Skeletal muscle satellite cell (primary cell): ENCODE measurements around the gene THAP7.
"Not testable (repeated sequence)": the region's sequence is repeated elsewhere in the genome, so short reads cannot be mapped to it uniquely, and the experiment has no call there.

Experiments used
- H3K27me3 ChIP-seq: 2 replicates; pipeline ENCODE4 v1.7.0; 2013; ENCODE audit warnings: low read length; ENCODE audit not compliant: control insufficient read depth, insufficient read depth
- H3K36me3 ChIP-seq: 2 replicates; pipeline ENCODE4 v1.7.0; 2013; ENCODE audit warnings: mild to moderate bottlenecking, control low read depth, low read length; ENCODE audit not compliant: insufficient read depth
- H3K4me1 ChIP-seq: 2 replicates; pipeline ENCODE4 v1.7.0; 2013; ENCODE audit warnings: low read length; ENCODE audit not compliant: control insufficient read depth, insufficient read depth
- H3K4me2 ChIP-seq: 2 replicates; pipeline ENCODE4 v1.7.0; 2013; ENCODE audit warnings: mild to moderate bottlenecking, low read length
- H3K4me3 ChIP-seq: 2 replicates; pipeline ENCODE4 v1.7.0; 2013; ENCODE audit warnings: low read length
- H3K9ac ChIP-seq: 2 replicates; pipeline ENCODE4 v1.7.0; 2013; ENCODE audit warnings: mild to moderate bottlenecking, low read depth, low read length, moderate library complexity
- H3K9me3 ChIP-seq: replicated peaks from 2 replicates; pipeline ENCODE4 v1.7.0; 2013; ENCODE audit warnings: mild to moderate bottlenecking, control low read depth, low read length

Gene THAP7

GRCh38 chr22:21041937-21042336 is 40.0 kb upstream of the THAP7 start:
- no peak overlapping the region for H3K4me2 ChIP-seq
- no peaks in the 10 kb centered on the region for H3K9me3 ChIP-seq
- no peaks in the 10 kb centered on the region for H3K36me3 ChIP-seq
- peaks cover 55% of the 10 kb centered on the region for H3K4me1 ChIP-seq
- no peak overlapping the region for H3K4me3 ChIP-seq
- no peak overlapping the region for H3K9ac ChIP-seq
- no peaks in the 10 kb centered on the region for H3K27me3 ChIP-seq

GRCh38 chr22:21039158-21039557 is 37.2 kb upstream of the THAP7 start:
- not testable (repeated sequence) for H3K4me2 ChIP-seq, H3K36me3 ChIP-seq, H3K9me3 ChIP-seq, H3K9ac ChIP-seq, H3K4me3 ChIP-seq, H3K27me3 ChIP-seq
- peaks cover 36% of the 10 kb centered on the region for H3K4me1 ChIP-seq

GRCh38 chr22:21038405-21038804 is 36.5 kb upstream of the THAP7 start:
- H3K4me2 ChIP-seq: no peak overlapping the region
- H3K4me3 ChIP-seq: no peak overlapping the region
- no peaks in the 10 kb centered on the region for H3K9me3 ChIP-seq
- H3K36me3 ChIP-seq: no peaks in the 10 kb centered on the region
- H3K27me3 ChIP-seq: peaks cover 7% of the 10 kb centered on the region
- H3K9ac ChIP-seq: no peak overlapping the region
- H3K4me1 ChIP-seq: peaks cover 29% of the 10 kb centered on the region

GRCh38 chr22:21034989-21035388 is 33.1 kb upstream of the THAP7 start:
- Histone ChIP-seq H3K4me1 (peaks cover 20% of the 10 kb centered on the region), H3K4me2 (no peak overlapping the region), H3K9ac (no peak overlapping the region), H3K9me3 (no peaks in the 10 kb centered on the region), H3K27me3 (peaks cover 38% of the 10 kb centered on the region), H3K36me3 (no peaks in the 10 kb centered on the region), H3K4me3 (no peak overlapping the region)

GRCh38 chr22:21033895-21034294 is 32.0 kb upstream of the THAP7 start:
- Histone ChIP-seq H3K4me1 (peaks cover 20% of the 10 kb centered on the region), H3K4me3 (no peak overlapping the region), H3K36me3 (no peaks in the 10 kb centered on the region), H3K27me3 (peaks cover 48% of the 10 kb centered on the region), H3K4me2 (no peak overlapping the region), H3K9ac (no peak overlapping the region), H3K9me3 (no peaks in the 10 kb centered on the region)

- Histone ChIP-seq H3K4me3 (no peak overlapping the region), H3K4me2 (no peak overlapping the region), H3K9ac (no peak overlapping the region), H3K36me3 (no peaks in the 10 kb centered on the region), H3K27me3 (peaks cover 54% of the 10 kb centered on the region), H3K4me1 (peaks cover 14% of the 10 kb centered on the region), H3K9me3 (no peaks in the 10 kb centered on the region)
These were observed 31.2 kb upstream of the THAP7 start for GRCh38 chr22:21032868-21033688.

GRCh38 chr22:21032037-21032867 is 30.3 kb upstream of the THAP7 start, which contains the start of gene SLC7A4:
SLC7A4 (minus strand) TSS chr22:21032561; CDS start chr22:21031812, 749 bp downstream.
- Histone ChIP-seq H3K4me1 (peaks cover 13% of the 10 kb centered on the region), H3K27me3 (peaks cover 55% of the 10 kb centered on the region)

GRCh38 chr22:21031545-21032036 is 29.7 kb upstream of the THAP7 start:
- H3K4me3 ChIP-seq: no peak overlapping the region
- H3K36me3 ChIP-seq: no peaks in the 10 kb centered on the region
- H3K4me2 ChIP-seq: no peak overlapping the region
- no peak overlapping the region for H3K9ac ChIP-seq
- no peaks in the 10 kb centered on the region for H3K9me3 ChIP-seq
- H3K4me1 ChIP-seq: peaks cover 15% of the 10 kb centered on the region
- peaks cover 57% of the 10 kb centered on the region for H3K27me3 ChIP-seq

More at GRCh38 chr22:21032037-21032867, 30.3 kb upstream of the THAP7 start, which contains the start of gene SLC7A4:
- H3K4me2 ChIP-seq: peak within 1 kb of the TSS; percentile 29
- no peak within 1 kb of the TSS for H3K4me3 ChIP-seq
- no peak within 1 kb of the TSS for H3K9ac ChIP-seq
- no peaks in the 10 kb centered on the region for H3K36me3 ChIP-seq
- H3K9me3 ChIP-seq: no peaks in the 10 kb centered on the region

GRCh38 chr22:21030621-21031544 is 29.0 kb upstream of the THAP7 start:
- Histone ChIP-seq H3K4me3 (no peak overlapping the region), H3K27me3 (peaks cover 63% of the 10 kb centered on the region), H3K36me3 (no peaks in the 10 kb centered on the region)

GRCh38 chr22:21030032-21030431 is 28.1 kb upstream of the THAP7 start:
- Histone ChIP-seq H3K4me3 (no peak overlapping the region), H3K9ac (no peak overlapping the region), H3K27me3 (peaks cover 67% of the 10 kb centered on the region)

More at GRCh38 chr22:21030621-21031544, 29.0 kb upstream of the THAP7 start:
- H3K4me1 ChIP-seq: peaks cover 15% of the 10 kb centered on the region
- H3K9me3 ChIP-seq: no peaks in the 10 kb centered on the region
- H3K9ac ChIP-seq: no peak overlapping the region
- H3K4me2 ChIP-seq: no peak overlapping the region

More at GRCh38 chr22:21030032-21030431, 28.1 kb upstream of the THAP7 start:
- no peaks in the 10 kb centered on the region for H3K9me3 ChIP-seq
- peaks cover 15% of the 10 kb centered on the region for H3K4me1 ChIP-seq
- no peak overlapping the region for H3K4me2 ChIP-seq
- no peaks in the 10 kb centered on the region for H3K36me3 ChIP-seq
